PFSK-1 (cell line): ENCODE results near the gene KDF1.

Experiments used
- FOXP2 ChIP-seq: optimal IDR thresholded peaks from 2 replicates; pipeline ENCODE3; 2011; ENCODE audit warnings: borderline replicate concordance, control low read depth, inconsistent platforms; ENCODE audit not compliant: insufficient read depth; ENCODE audit errors: extremely low read length, extremely low read depth
- POLR2AphosphoS5 ChIP-seq: IDR thresholded peaks from 2 replicates; pipeline ENCODE4 v1.6.1; 2012; ENCODE audit warnings: low read depth, mild to moderate bottlenecking, control low read depth, low read length, moderate library complexity
- SIN3A ChIP-seq: IDR thresholded peaks from 2 replicates; pipeline ENCODE4 v1.6.1; 2012; ENCODE audit warnings: mild to moderate bottlenecking, low read length, moderate library complexity, borderline replicate concordance; ENCODE audit not compliant: insufficient read depth
- TAF1 ChIP-seq: IDR thresholded peaks from 2 replicates; pipeline ENCODE4 v1.6.1; 2012; ENCODE audit warnings: low read length, control low read depth, borderline replicate concordance; ENCODE audit not compliant: insufficient read depth
- TF ChIP-seq, protein P1 (sequence below), 2 experiments: IDR thresholded peaks; 2 replicates each; pipeline versions ENCODE4 v1.6.1 to v1.8.0; 2011 to 2012; ENCODE audit warnings: low read depth in 2 of 2, low read length in 2 of 2, control low read depth in 1 of 2, inconsistent platforms in 1 of 2, mild to moderate bottlenecking in 1 of 2, moderate library complexity in 1 of 2; ENCODE audit not compliant: insufficient read depth in 1 of 2

DNA sequence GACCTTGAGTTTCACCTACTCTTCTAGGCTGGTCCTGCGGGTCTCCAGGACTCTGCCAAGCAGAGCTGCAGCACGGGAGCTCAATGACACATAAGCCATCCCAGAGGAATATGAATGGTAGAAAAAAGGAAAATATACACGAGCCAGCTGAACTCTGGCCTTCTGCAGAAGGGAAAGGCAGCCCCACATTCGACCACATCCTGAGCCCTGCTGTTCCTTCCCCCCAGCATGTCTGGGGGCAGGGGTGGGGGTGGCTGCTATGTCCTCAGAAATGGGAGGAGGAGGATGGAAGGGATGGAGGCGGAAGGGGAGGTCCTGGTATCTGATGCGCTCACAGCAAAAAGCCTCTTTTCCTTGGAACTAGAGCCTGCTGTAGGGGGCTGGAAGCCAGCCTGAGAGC lies 12.1 kb upstream of the KDF1 start:
- TF ChIP-seq TAF1, result no peak
- TF ChIP-seq, protein P1, sequence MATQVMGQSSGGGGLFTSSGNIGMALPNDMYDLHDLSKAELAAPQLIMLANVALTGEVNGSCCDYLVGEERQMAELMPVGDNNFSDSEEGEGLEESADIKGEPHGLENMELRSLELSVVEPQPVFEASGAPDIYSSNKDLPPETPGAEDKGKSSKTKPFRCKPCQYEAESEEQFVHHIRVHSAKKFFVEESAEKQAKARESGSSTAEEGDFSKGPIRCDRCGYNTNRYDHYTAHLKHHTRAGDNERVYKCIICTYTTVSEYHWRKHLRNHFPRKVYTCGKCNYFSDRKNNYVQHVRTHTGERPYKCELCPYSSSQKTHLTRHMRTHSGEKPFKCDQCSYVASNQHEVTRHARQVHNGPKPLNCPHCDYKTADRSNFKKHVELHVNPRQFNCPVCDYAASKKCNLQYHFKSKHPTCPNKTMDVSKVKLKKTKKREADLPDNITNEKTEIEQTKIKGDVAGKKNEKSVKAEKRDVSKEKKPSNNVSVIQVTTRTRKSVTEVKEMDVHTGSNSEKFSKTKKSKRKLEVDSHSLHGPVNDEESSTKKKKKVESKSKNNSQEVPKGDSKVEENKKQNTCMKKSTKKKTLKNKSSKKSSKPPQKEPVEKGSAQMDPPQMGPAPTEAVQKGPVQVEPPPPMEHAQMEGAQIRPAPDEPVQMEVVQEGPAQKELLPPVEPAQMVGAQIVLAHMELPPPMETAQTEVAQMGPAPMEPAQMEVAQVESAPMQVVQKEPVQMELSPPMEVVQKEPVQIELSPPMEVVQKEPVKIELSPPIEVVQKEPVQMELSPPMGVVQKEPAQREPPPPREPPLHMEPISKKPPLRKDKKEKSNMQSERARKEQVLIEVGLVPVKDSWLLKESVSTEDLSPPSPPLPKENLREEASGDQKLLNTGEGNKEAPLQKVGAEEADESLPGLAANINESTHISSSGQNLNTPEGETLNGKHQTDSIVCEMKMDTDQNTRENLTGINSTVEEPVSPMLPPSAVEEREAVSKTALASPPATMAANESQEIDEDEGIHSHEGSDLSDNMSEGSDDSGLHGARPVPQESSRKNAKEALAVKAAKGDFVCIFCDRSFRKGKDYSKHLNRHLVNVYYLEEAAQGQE (IDR thresholded peaks at IDR 0.05; ENCODE audit: insufficient read depth in 1 of 2, low read depth in 2 of 2, low read length in 2 of 2), result no peak
- TF ChIP-seq POLR2AphosphoS5, result no peak
- no peak for TF ChIP-seq SIN3A
- TF ChIP-seq FOXP2, result no peak
